Left lung (tissue), 10 donors: ENCODE measurements around the gene SOCS3. TPM values are rescaled to one million over a fixed set of nuclear protein-coding genes. Genes with fewer than 3 reads are reported as not detected.
A peak's percentile ranks its signal among the peaks of the same experiment; 100 is the strongest.

ENCODE experiments used
- ATAC-seq: fragments of 200-7000 bp; cut with Tn5 transposase; one replicate; pipeline ENCODE4 v1.9.1; 2020; ENCODE audit warnings: moderate library complexity
- DNase-seq, 4 donors: peaks; one replicate each; pipeline ENCODE4 v3.0.0-alpha.2; 2013 to 2020
- H3K27ac ChIP-seq, 2 donors: fragments of 200-600 bp; sonication (generic) in 1 of 2; one replicate each; pipeline versions ENCODE4 v1.5.0 to v1.8.0; 2020 to 2021
- H3K27me3 ChIP-seq, 2 donors: fragments of 200-600 bp; sonication (generic) in 1 of 2; one replicate each; pipeline versions ENCODE4 v1.5.0 to v1.8.0; 2020 to 2021
- H3K36me3 ChIP-seq, 2 donors: fragments of 200-600 bp; sonication (generic) in 1 of 2; one replicate each; pipeline versions ENCODE4 v1.5.0 to v1.8.0; 2020 to 2021
- H3K4me1 ChIP-seq, 2 donors: fragments of 200-600 bp; one replicate each; pipeline ENCODE4 v1.8.0; 2021
- H3K4me3 ChIP-seq, 2 donors: fragments of 200-600 bp; sonication (generic) in 1 of 2; one replicate each; pipeline versions ENCODE4 v1.5.0 to v1.8.0; 2020 to 2021; ENCODE audit warnings: mild to moderate bottlenecking in 1 of 2
- H3K9me3 ChIP-seq, 2 donors: fragments of 200-600 bp; sonication (generic) in 1 of 2; one replicate each; pipeline versions ENCODE4 v1.5.0 to v1.8.0; 2020 to 2021
- intact Hi-C, 2 donors: fragments of 100-400 bp; cut with DNase I; formaldehyde crosslinking; loops; one replicate each; pipeline versions ENCODE4 v1.11.2 to v1.14.2; 2022
- polyA plus RNA-seq, 6 donors: library from polyadenylated mRNA; unstranded; fragments of 120-200 nt; gene quantifications; one replicate each; pipeline ENCODE4 v1.2.1, GENCODE V29; 2013; ENCODE audit not compliant: insufficient read length in 6 of 6
- total RNA-seq, 2 donors: library from RNA; stranded (reverse); fragmentation: NEBNext Ultra II Directional; extraction: Animal tissue kit (Norgen Biotek cat#: 25700); gene quantifications; one replicate each; pipeline ENCODE4 v1.2.1, GENCODE V29; 2021
- TF ChIP-seq, protein P1 (sequence below), 2 donors: fragments of 200-600 bp; sonication (generic) in 1 of 2; IDR thresholded peaks; one replicate each; pipeline versions ENCODE4 v1.5.0 to v1.8.0; 2021; ENCODE audit warnings: antibody characterized with exemption in 2 of 2
- donor health status: DM: no; HTN: yes; CAD: no.
- donor health status: DM: no; HTN: no; CAD: no.

Gene SOCS3
- total and polyA plus RNA-seq, 8 donors, result 4.7 to 118 (median 40.7) TPM

GRCh38 chr17:78369791-78370381 is 10.0 kb upstream of the SOCS3 start:
- no peak for DNase-seq
- no peaks in the 10 kb centered on the region for H3K27me3 ChIP-seq
- H3K36me3 ChIP-seq, result no peaks in the 10 kb centered on the region
- H3K4me1 ChIP-seq, result peaks cover 18 to 30% of the 10 kb centered on the region in 2 donors
- no peaks in the 10 kb centered on the region for H3K9me3 ChIP-seq
- no peak overlapping the region for H3K27ac ChIP-seq
- intact Hi-C loops, result no loop called here
- TF ChIP-seq, protein P1, sequence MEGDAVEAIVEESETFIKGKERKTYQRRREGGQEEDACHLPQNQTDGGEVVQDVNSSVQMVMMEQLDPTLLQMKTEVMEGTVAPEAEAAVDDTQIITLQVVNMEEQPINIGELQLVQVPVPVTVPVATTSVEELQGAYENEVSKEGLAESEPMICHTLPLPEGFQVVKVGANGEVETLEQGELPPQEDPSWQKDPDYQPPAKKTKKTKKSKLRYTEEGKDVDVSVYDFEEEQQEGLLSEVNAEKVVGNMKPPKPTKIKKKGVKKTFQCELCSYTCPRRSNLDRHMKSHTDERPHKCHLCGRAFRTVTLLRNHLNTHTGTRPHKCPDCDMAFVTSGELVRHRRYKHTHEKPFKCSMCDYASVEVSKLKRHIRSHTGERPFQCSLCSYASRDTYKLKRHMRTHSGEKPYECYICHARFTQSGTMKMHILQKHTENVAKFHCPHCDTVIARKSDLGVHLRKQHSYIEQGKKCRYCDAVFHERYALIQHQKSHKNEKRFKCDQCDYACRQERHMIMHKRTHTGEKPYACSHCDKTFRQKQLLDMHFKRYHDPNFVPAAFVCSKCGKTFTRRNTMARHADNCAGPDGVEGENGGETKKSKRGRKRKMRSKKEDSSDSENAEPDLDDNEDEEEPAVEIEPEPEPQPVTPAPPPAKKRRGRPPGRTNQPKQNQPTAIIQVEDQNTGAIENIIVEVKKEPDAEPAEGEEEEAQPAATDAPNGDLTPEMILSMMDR (IDR thresholded peaks at IDR 0.05), result no peak
- no peak for ATAC-seq
- no peak overlapping the region for H3K4me3 ChIP-seq

- H3K27me3 ChIP-seq, result no peaks in the 10 kb centered on the region
- H3K4me3 ChIP-seq, result no peak overlapping the region
- no peaks in the 10 kb centered on the region for H3K36me3 ChIP-seq
- no peak overlapping the region for H3K27ac ChIP-seq
- DNase-seq (peak in 1 of 4 donors; percentile 20), ATAC-seq (no peak)
- peaks cover 18 to 29% of the 10 kb centered on the region in 2 donors for H3K4me1 ChIP-seq
- intact Hi-C loops, result no loop called here
- H3K9me3 ChIP-seq, result no peaks in the 10 kb centered on the region
- TF ChIP-seq, protein P1 (IDR thresholded peaks at IDR 0.05), result no peak
Observed at GRCh38 chr17:78368854-78369495, 9.1 kb upstream of the SOCS3 start.

- DNase-seq (peak in 1 of 4 donors; percentile 80), ATAC-seq (peak; percentile 7)
- Histone ChIP-seq H3K27ac (no peak overlapping the region), H3K4me3 (no peak overlapping the region), H3K36me3 (no peaks in the 10 kb centered on the region), H3K27me3 (no peaks in the 10 kb centered on the region), H3K9me3 (no peaks in the 10 kb centered on the region), H3K4me1 (peaks cover 18 to 27% of the 10 kb centered on the region in 2 donors)
- intact Hi-C loops, result no loop called here
- TF ChIP-seq, protein P1 (IDR thresholded peaks at IDR 0.05), result no peak
Observed at GRCh38 chr17:78368348-78368747, 8.5 kb upstream of the SOCS3 start.

- DNase-seq, result no peak
- no peaks in the 10 kb centered on the region for H3K9me3 ChIP-seq
- H3K36me3 ChIP-seq, result no peaks in the 10 kb centered on the region
- intact Hi-C loops, result no loop called here
- H3K27ac ChIP-seq, result no peak overlapping the region
- no peaks in the 10 kb centered on the region for H3K27me3 ChIP-seq
- H3K4me1 ChIP-seq, result peaks cover 18 to 27% of the 10 kb centered on the region in 2 donors
- ATAC-seq, result no peak
- no peak overlapping the region for H3K4me3 ChIP-seq
- TF ChIP-seq, protein P1 (IDR thresholded peaks at IDR 0.05), result no peak
Observed at GRCh38 chr17:78367193-78367592, 7.3 kb upstream of the SOCS3 start.

DNA sequence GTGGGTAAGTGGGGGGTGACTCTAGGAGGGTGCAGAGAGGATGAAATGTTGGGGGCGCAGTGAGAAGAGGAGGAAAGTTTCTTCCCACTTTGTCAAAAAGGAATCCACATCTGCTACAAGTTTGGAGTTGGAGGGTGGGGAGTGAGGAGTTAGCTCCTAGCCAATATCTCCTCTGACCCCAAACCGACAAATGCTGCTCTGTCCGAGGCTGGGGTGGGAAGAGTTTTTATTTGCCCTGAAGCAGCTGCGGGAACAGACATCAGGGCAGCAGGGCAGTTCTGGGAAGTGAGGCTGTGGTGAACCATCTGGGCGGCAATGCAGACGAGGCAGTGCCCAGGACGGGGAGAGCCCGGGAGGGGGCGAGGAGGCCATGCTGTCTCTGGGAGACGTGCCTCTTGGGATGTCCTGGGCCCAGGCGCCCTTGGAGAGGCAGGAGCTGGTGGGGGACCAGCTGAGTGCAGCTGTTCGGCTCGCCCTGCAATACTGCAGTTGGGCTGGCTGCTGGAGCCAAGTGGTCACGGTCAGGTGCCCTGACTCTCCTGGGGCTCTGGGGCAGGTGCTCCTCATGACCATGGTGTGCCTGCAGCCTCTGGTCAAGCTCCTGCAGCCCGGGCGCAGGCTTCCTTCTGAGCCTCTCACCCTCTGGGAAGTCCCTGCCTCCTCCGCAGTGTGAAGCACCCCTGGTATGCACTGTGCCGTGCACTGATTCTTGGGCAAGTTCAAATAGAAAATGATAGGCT is 6.4 kb upstream of the SOCS3 start:
- Histone ChIP-seq H3K27ac (peak overlapping the region; percentile 48 to 70), H3K4me1 (peaks cover 18 to 30% of the 10 kb centered on the region in 2 donors), H3K4me3 (no peak overlapping the region), H3K27me3 (no peaks in the 10 kb centered on the region), H3K36me3 (no peaks in the 10 kb centered on the region), H3K9me3 (no peaks in the 10 kb centered on the region)
- ATAC-seq (peak; percentile 53), DNase-seq (peak in 3 of 4 donors; percentile 71 to 88 (median 81))
- TF ChIP-seq, protein P1 (IDR thresholded peaks at IDR 0.05), result no peak
- intact Hi-C loops, result no loop called here
